Stimulated activated CD8-positive, alpha-beta memory T cell treated with anti-CD3 and anti-CD28 coated beads, Interleukin-7, amount 100 ng/mL, for 1 hour (primary cell): Measurements from ENCODE around the gene HMX2.

Experiments
- DNase-seq, 2 donors: peaks; one replicate each; pipeline ENCODE4 v3.0.0-alpha.2; 2020; ENCODE audit warnings: low read depth in 2 of 2

HMX2 gene

GRCh38 chr10:123139165-123139520 is 8.8 kb upstream of the HMX2 start:
- no peak for DNase-seq

GRCh38 chr10:123139521-123140163 is 8.3 kb upstream of the HMX2 start:
- no peak for DNase-seq

GRCh38 chr10:123140164-123140982 is 7.6 kb upstream of the HMX2 start:
- no peak for DNase-seq

- no peak for DNase-seq
Measured at GRCh38 chr10:123140983-123141390, 6.9 kb upstream of the HMX2 start.

GRCh38 chr10:123141791-123142700 is 5.9 kb upstream of the HMX2 start:
- DNase-seq: no peak

- no peak for DNase-seq
Measured at GRCh38 chr10:123142701-123143161, 5.2 kb upstream of the HMX2 start.

- DNase-seq: no peak
Measured at GRCh38 chr10:123143162-123143824, 4.6 kb upstream of the HMX2 start.

GRCh38 chr10:123143825-123144168 is 4.1 kb upstream of the HMX2 start:
- DNase-seq: no peak

- DNase-seq: no peak
Measured at GRCh38 chr10:123144697-123145541, 3.0 kb upstream of the HMX2 start.

GRCh38 chr10:123145542-123146012 is 2.4 kb upstream of the HMX2 start:
- DNase-seq: no peak

GRCh38 chr10:123146013-123146893 is 1.7 kb upstream of the HMX2 start:
- DNase-seq: no peak

- no peak for DNase-seq
Measured at GRCh38 chr10:123146894-123147634, 872 bp upstream of the HMX2 start.

- DNase-seq: no peak
Measured at GRCh38 chr10:123148414-123149161, 652 bp downstream of the HMX2 start.

- no peak for DNase-seq
Measured at GRCh38 chr10:123149162-123149567, 1.2 kb downstream of the HMX2 start.

GRCh38 chr10:123149568-123150270 is 1.8 kb downstream of the HMX2 start:
- DNase-seq: no peak

GRCh38 chr10:123150271-123150985 is 2.5 kb downstream of the HMX2 start:
- DNase-seq: no peak
